ENCODE data around the gene RBP5. TPM values are rescaled to one million over a fixed set of nuclear protein-coding genes. Genes with fewer than 3 reads are reported as not detected.

RBP5 gene
- total RNA-seq, 1 donor from 2014 or later: 3.9 TPM

DNA sequence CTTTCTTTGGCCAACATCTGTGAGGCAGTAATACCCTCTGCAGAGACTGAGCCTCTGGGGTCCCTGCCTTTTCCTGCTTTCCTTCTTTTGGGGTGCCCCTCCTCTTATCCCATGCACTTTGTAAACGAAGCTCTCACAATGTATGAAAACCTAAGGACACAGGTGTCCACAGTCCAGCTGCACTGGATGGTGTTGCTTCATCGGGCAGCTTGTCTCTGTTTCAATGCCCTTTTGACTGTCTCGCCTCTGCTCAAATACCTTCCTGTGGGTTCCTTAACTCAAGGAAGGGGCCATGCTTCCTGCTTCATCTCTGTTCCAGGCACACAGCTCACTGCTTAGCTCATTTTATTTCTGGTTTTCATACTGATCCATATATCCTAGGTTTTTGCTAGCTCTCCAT is 26.1 kb downstream of the RBP5 start:
- no peak for DNase-seq (ENCODE audit: low spot score)

DNA sequence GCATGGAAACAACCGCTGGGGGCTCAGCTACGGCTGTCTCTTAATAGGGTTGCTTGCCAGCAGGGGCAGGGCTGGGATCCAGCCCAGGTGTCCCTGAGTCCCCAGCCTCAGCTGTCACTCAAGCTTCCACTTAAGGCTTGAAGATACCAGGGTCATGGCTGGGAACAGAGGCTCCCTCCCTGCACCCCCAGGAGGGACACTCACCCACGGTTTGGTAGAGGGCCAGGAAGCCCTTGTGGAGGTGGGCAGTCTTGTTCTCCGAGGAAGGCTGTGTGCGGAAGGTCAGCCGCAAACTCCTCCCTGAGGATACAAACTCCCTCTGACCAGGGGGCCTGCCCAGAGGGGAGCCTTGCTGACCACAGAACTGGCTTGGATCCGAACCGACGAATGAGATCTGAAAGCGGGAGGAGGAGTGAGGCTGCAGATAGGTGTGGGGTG is 27.0 kb downstream of the RBP5 start:
- no peak for DNase-seq (ENCODE audit: low spot score)

DNA sequence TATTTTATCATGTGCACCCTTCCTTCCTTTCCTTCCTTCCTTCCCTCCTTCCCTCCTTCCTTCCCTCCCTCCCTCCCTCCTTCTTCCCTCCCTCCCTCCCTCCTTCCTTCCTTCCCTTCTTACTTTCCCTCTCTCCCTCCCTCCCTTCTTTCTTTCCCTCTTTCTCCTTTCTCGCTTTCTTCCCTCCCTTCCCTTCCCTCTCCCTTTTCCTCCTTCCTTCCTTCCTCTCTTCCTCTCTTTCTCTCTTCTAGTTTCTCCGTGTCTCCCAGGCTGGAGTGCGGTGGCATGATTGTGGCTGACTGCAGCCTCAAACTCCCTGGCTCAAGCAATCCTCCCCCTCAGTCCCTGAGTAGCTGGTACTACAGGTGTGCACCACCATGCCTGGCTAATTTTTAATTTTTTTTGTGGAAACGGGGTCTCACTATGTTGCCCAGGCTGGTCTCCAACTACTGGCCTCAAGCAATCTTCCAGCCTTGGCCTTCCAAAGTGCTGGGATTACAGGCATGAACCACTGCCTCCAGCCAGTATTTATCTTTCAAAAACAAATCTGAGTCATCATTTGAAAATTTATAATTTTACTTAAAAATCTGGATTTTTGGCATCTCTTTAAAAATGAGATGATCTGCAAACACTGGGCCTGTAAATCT is 27.5 kb downstream of the RBP5 start:
- no peak for DNase-seq (ENCODE audit: low spot score)

DNA sequence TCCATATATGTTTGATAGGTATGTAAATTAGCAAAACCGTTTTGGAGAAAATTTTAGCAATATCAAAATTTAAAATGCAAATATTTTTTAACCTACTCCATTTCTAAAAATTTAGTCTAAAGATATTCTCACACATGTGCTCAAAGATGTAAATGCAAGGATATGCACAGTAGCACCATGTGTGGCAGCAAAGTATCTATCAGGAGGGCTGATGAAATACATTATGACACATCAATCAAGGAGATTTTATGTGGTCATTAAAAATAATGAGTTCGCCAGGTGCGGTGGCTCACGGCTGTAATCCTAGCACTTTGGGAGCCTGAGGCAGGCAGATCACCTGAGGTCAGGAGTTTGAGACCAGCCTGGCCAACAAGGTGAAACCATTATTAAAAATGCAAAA is 28.4 kb downstream of the RBP5 start:
- no peak for DNase-seq (ENCODE audit: low spot score)

DNA sequence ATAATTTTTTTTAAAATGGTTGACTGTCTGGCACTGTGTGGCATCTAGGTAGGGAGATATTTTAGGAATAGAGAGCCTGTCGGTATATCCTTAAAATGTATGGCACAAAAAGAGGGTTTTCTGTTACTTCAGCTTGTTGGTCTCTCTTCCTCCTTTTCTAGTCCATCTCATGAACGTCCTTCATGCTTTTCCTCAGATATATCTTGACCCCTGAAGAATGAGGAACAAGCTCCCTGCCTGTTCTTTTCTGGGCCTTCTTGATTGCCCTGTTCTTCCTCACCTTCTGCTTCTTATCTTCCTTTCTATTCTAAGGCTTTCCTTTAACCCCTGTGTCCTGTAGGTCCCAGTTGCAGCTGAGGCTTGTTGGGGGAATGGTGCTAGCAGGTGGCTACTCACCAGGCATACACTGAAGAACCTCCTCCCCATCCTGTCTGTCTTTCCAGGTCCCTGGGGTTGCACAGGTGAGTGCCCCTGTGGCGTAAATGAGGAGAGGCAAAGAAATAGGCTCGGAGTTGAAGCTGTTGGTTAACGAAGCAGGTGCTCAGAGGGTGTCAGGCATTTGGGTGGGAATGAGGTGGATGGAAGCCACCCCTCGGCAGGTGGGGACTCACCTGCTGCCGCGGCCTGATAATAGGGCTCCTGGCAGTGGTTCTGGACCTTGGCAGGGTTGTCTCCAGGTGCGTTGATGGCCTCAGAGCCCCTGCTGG is 29.2 kb downstream of the RBP5 start:
- no peak for DNase-seq (ENCODE audit: low spot score)

DNA sequence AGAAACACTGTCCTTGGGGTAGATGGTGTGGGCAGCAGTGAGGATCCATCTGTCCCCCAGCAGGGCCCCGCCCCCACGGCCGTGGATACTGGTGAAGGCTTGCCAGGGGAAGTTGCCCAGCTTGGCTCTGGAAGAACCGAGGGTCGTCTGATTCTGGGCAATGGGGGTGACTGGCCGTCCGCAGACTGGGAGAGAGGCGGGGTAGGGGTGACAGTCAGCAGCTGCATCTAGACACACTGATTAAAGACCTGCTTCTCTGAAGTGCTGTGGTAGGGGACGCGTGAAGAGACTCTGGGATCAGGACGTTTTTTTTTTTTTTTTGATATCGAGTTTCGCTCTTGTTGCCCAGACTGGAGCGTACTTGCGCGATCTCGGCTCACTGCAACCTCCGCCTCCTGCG is 31.7 kb downstream of the RBP5 start:
- no peak for DNase-seq (ENCODE audit: low spot score)

DNA sequence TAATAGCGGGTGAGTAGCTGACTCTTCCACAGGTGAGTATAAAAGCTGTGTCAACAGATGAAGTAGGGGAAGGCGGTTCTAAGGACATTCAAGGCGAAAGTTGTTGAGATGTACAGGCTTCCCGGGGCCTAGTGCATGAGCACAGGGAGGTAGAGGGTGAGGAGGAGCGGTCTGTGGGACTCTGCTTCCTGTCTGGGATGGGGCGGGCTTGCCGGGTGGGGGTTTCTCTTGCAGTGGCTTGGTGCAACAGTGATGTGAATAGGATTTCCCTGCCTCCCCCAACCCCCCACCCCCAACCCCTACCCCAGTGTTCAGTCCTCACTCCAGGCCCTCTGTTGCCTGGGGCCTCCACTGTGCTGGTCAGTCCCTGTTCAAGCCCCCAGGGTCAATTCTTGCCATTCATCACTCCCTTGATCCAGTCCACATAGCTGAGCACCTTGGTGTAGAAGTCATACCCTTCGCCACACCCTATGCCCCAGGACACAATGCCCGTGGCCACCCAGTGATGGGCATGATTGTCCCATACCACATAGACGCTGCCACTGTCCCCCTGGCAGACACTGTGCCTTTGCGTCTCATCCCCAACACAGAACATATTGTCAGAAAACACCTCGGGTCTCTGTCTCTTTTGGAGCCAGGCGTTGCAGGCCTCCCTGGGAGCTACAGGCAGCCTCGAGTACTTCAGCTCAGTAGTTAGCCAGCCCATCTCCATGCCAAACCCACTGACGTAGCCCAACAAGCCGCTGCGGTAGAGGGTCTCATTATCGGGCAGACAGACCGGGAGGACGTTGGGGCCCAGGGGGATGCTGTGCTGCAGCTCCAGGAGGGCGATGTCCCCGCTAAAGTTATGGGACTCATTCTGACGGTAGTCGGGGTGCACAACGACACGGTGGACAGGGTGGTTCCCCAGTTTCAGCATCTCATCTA is 32.4 kb downstream of the RBP5 start:
- no peak for DNase-seq (ENCODE audit: low spot score)

DNA sequence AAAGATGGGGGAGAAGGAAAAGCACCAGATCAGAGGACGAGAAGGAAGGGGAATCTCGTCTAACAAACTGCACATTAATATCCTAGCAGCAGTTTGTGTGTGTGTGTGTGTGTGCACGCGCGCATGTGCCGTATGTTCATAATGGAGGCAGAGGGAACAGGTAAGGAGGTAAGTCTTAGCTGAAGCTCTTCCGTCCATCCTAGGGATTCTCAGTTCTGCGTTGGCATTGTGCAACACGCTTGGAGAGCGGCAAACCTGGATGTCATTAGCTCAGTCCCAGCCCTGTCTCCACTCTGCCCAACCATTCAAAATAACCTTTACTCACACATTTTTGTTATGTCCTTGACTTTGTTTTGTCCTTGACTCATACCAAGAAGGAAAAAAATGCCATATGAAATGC is 34.8 kb downstream of the RBP5 start:
- no peak for DNase-seq (ENCODE audit: low spot score)

DNA sequence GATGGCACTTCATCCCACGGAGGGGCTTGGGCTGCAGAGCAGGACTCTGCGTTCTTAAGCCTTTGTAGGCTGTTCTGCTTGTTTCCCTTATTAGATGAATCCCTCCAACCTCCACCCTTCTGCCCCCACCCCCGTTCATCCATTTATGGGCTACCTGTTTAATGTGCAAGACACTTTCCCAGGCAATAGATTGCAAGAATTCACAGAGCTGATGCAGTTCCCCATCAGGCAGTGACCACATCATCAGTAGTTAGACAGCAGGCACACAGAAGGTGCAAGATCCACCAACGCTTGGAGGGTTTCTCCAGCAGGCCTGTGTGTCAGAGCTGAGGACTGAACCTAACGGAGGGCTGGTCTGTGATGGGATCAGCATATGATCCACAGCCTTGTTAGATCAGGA is 35.2 kb downstream of the RBP5 start:
- no peak for DNase-seq (ENCODE audit: low spot score)

DNA sequence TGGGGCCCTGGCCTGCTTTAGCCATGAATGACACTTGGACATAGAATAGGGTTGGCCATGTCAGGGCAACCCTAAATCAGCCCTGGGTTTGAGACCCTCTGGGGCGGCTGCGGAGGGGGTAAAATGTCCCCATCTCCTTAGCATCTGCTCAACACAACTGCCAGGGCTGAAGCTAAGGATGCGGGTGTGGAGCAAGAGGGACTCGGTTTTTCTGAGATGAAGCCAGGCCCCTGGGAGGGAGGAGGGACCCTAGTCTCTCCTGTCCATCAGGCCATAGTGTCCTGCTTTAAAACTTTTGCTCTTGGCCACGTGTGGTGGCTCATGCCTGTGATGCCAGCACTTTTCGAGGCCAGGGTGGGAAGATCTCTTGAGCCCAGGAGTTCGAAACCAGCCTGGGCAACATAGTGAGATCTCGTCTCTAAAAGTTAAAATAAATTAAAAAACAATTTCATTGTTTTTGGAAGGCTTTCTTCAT is 35.7 kb downstream of the RBP5 start:
- no peak for DNase-seq (ENCODE audit: low spot score)

DNA sequence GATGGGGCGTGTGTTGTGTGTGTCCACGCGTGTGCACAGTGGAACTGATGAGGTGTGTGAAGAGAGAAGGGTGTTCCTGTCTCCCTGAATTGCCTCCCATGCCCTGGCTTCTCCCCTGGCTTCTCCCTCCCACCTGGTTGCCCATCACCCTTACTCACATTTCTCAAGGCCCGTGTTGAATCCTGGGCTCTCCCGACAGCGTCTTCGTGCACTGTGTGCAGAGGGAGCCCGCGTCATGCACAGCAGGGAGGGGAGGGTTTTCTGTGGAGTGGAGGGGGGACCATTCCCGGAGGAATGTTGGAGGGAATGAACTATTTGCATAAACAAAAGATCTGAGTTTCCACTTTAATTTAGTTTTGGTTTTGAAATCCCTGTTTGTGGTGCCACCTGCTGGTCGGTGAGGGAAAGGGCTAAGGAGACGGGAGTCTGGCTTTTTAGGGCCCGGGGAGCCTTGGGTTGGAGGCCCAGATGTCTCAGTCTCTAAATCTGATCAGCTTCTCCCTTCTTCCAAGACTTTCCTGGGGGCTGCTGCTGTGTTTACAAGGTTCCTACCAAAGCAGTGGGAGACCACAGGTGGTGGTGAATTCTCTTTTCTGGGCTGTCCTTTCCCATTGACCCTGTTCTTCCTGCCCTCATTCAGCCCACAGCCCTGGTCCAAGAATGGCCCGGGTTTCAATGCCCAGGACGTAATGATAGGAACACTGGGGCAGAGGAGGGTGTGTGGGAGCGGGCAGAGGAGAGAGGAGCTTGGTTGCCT is 36.3 kb downstream of the RBP5 start, which contains the start of gene C1R:
Gene C1R, minus strand, starts transcription at position 217 of the 757 bp plus-strand sequence. Its CDS starts 57 bp downstream, at position 160.
- DNase-seq (ENCODE audit: low spot score): peak; percentile 87

DNA sequence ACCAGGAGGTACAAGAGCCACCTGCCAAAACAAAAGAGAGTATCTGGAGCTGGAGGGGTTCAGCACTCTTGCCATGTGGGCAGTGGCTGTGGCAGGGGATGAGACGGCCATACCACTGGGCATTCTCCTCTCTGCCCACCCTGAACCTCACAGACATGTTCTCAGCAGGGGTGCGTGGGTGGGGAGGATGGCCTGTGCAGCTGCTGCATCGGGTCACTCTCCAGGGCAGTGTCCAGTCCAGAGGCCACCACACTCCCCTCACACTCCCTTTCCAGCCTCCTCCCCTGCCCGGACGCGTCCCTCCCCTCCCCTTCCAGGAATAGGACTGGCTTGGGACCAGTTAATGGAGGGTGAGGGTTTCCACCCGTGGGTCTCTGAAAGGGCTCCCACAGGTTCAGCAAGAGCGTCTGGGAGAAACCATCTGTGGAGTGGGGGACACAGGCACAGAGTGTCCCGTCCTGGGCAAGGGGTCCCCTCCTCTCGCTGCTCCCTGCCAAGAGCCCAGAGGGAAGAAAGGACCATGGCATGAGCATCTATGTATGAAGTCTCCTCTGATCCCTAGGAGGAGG is 36.9 kb downstream of the RBP5 start:
- no peak for DNase-seq (ENCODE audit: low spot score)

DNA sequence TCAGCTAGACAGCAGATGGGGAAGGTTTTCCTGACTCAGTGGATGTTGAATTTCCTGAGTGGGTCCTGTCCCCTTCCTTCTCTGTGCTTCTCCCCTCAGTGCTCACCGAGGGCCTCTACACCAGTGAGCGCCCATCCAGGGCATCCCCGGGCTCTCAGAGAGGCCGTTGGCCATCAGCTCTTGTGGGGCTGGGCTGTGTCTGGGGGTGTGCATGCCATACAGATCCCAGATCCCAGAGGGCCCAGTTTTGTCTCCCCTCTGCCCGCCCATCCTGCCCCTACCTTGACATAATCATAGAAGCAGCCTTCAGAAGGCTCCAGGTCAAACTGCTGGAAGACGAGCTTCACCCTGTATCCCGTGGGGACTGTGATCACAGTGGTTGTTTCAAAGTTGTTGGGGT is 37.5 kb downstream of the RBP5 start:
- no peak for DNase-seq (ENCODE audit: low spot score)

DNA sequence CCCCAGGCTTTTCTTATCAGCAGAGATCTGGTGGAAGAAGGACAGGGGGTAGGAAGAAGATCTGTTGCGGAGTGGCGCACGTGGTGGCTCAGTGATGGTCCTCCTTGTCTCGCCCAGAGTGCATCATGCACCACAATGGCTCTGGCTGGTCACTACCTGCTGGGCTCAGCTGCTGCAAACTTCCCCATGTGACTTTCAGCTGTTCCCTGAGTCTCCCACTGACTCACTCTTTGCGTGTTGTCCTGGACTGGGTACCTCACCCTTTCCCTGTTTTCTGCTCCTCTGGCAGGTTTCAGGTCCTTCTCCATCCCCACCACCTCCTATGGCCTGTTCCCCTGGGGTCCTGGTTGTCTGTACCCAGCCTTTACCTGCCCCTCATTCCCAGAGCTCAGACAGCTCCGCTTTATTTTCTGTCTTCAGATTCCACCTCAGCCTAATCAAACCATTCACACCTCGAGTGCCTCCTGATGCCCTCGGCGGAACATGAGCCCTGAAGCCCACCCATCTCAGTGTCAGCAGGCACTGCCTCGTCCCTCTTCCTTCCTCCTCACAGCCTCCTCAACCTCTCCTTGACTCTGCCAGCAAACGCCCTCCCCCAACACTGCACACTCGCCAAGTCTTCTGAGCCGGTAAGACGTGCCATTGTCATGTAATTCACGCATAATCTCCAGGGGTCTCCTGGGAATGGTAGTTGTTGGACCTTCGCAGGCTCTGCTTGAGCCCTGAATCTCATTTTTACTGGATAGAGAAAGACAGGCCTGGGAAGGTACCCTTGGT is 38.3 kb downstream of the RBP5 start:
- DNase-seq (ENCODE audit: low spot score): no peak

DNA sequence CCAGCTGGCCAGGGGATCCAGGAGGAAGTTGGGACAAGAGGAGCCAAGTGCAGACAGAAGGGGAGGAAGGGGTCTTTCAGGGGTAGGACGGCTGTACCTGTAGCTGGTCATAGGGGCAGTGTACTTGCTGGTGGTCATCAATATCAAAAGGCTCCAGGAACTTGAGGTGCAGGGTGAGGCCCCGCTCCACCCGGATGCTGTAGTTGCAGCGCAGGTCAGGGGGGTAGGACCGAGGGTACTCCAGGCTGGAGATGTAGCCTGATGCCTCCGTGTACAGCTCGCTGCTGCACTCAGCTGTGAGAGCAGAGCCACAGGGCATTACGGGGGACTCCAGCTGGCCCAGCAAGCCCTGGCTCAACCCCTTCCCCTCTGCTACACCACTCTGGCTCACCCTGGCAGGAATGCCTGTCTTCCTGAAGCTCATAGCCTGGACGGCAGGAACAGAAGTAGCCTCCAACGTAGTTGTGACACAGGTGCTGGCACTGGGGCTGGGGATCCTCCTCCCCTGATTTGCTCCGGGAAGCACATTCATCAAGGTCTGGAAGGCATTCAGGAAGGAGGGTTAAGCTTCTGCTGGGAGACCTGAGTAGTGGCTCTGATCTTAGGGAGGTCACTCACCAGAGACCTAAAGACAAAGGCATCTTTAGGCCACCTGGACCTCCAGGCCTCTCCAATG is 39.4 kb downstream of the RBP5 start:
- no peak for DNase-seq (ENCODE audit: low spot score)

DNA sequence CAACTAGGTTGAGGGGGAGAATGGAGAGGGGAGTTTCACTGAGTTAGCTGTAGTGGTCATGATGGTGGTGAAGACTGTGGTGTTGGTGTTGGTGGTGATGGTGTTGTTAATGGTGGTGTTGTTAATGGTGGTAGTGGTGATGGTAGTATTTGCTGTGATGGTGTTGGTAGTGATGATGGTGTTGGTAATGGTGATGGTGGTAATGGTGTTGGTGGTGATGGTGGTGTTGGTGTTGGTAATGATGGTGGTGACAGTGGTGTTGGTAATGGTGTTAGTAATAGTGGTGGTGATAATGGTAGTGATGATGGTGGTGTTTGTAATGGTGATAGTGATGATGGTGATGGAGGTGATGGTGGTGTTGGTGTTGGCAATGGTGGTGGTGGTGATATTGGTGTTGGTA is 45.6 kb downstream of the RBP5 start:
- DNase-seq (ENCODE audit: low spot score): no peak

DNA sequence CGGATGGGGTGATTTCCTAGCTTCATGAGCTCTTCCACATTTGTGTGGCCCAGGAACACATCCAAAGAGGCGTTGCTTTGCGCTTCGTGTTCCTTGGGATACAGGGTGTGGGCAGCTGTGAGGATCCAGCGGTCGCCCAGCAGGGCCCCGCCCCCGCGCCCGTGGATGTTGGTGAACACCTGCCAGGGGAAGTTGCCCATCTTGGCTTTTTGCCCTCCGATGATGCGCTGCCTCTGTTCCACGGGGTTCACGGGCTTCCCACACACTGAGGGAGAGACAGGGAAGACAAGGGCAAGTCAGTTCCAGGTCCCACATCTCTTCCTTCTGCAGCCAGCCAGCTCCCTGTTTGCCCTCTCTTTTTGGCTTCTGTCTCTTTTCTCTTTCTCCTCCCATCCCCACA is 47.7 kb downstream of the RBP5 start:
- no peak for DNase-seq (ENCODE audit: low spot score)

DNA sequence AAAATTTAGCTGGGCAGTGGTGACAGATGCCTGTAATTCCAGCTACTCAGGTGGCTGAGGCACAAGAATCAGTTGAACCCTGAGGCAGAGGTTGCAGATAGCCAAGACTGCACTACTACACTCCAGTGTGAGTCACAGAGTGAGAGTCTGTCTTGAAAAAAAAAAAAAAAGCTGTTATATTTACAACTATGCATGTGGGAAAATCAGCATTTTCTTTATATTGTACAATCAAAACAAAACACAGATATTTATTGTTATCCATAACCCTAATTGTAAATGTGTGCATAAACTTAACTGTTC is 48.9 kb downstream of the RBP5 start:
- DNase-seq (ENCODE audit: low spot score): peak; percentile 45

DNA sequence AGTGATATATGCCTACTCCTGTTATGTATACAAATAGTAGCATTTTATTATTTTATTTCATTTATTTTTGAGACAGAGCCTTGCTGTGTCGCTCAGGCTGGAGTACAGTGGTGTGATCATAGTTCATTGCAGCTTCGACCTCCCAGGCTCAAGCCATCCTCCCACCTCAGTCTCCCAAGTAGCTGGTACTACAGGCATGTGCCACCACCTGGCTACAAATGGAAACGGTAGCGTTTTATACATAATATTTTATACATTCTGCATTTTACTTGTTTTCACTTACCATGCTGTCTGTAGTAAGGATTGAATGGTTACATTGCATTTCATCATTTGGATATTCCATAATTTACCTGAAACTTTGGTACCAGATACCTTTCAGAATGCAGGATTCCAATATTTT is 50.5 kb downstream of the RBP5 start:
- DNase-seq (ENCODE audit: low spot score): no peak

DNA sequence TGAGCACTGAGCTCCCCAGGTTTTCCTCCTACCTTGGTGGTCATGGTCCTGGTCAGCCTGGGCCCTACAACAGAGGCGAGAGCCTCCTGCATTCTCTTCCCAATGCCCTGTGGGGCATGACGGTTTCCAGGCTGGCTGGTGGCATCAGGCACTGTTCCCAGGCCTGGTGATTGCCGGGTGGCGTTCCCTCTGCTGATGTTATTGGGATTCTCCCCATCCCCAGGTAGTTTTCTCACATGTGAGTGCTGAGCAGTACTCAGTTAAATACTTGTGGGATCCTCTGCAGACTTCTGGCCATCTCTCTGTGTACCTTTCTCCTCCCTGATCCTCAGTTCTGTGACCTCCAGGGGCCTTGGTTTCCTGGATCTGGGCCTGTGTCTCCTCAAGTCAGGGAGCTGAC is 52.2 kb downstream of the RBP5 start:
- DNase-seq (ENCODE audit: low spot score): no peak
